GM21529 (cell line): Measurements from ENCODE around the gene PRRT1.
"Not testable (repeated sequence)": the region's sequence is repeated elsewhere in the genome, so short reads cannot be mapped to it uniquely, and the experiment has no call there.

ENCODE experiments used
- ATAC-seq: cut with Tn5 transposase; IDR thresholded peaks from one replicate; pipeline ENCODE4 v1.9.1; 2021; ENCODE audit not compliant: unreplicated experiment

PRRT1 gene

GRCh38 chr6:32105433-32105832 is 46.3 kb downstream of the PRRT1 start:
- ATAC-seq = no peak

GRCh38 chr6:32102255-32102654 is 49.5 kb downstream of the PRRT1 start:
- ATAC-seq = no peak

GRCh38 chr6:32100251-32100650 is 51.5 kb downstream of the PRRT1 start:
- not testable (repeated sequence) for ATAC-seq
